AG09319 (cell line): Measurements from ENCODE around the gene CDH4.

Source experiments
- DNase-seq: peaks from one replicate; pipeline ENCODE4 v3.0.0-alpha.2; 2010; ENCODE audit warnings: low read depth; ENCODE audit errors: extremely low read depth
- TF ChIP-seq, protein P1 (sequence below): IDR thresholded peaks from 2 replicates; pipeline ENCODE4 v1.5.1; 2011; ENCODE audit warnings: low read depth, mild to moderate bottlenecking, inconsistent platforms, low read length, moderate library complexity

Gene CDH4

DNA sequence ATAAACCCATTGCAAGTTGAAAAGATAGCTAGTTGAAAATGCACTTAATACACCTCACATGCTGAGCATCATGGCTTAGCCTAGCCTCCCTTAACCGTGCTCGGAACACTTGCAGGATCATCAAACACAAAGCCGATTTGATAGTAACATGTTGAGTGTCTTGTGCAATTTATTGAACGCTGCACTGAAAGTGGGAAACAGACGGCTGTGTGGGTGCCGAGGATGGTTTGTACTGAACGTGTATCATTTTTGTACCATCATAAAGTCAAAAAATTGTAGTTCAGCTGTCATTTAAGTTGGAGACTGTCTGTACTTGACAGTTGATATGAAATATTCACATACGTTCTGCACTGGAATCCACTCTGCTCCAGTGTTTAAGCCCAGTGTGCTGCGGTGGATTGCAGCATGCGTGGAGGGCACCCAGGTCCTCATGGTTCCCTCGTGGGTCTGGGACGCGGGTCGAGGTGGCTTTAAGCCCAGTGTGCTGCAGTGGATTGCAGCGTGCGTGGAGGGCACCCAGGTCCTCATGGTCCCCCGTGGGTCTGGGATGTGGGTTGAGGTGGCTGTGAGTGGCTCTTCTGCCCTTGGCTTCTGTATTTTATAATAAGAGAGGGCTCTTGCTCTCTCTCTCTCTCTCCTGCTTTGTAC is 77.0 kb downstream of the CDH4 start:
- TF ChIP-seq, protein P1, sequence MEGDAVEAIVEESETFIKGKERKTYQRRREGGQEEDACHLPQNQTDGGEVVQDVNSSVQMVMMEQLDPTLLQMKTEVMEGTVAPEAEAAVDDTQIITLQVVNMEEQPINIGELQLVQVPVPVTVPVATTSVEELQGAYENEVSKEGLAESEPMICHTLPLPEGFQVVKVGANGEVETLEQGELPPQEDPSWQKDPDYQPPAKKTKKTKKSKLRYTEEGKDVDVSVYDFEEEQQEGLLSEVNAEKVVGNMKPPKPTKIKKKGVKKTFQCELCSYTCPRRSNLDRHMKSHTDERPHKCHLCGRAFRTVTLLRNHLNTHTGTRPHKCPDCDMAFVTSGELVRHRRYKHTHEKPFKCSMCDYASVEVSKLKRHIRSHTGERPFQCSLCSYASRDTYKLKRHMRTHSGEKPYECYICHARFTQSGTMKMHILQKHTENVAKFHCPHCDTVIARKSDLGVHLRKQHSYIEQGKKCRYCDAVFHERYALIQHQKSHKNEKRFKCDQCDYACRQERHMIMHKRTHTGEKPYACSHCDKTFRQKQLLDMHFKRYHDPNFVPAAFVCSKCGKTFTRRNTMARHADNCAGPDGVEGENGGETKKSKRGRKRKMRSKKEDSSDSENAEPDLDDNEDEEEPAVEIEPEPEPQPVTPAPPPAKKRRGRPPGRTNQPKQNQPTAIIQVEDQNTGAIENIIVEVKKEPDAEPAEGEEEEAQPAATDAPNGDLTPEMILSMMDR: no peak
- DNase-seq: no peak

DNA sequence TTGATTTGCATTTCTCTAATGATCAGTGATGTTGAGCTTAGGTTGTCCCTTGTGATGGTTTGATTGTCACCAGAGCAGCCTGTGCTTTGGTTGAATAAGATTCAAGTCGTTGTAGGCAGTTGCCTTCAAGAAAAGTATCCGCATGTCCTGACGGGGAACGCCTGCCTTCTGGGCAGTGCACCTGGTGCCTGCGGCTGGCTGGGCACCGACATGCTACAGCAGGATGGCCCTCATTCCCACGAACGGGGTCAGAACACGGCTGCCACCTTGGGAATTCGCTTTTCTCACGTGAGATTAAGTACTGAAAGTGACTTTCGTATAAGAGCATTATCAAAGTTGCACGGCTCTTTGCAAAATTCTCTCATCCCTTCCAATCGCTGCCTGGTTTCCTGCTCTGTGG is 78.4 kb downstream of the CDH4 start:
- DNase-seq: no peak
- TF ChIP-seq, protein P1: no peak

DNA sequence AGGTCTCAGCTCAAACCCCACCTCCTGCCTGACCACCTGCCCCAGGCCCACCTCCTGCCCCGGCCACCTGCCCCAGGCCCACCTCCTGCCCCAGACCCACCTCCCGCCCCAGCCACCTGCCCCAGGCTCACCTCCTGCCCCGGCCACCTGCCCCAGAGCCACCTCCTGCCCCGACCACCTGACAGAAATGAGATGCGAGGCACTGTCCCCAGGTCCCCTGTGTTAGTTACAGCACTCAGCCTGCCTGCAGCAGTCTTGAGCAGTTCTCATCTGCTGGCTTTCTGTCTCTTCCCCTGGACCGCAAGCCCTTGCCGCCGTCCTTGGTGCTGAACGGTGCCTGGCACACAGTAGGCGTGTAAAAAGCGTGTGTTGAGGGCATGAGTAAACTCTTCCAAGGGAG is 79.5 kb downstream of the CDH4 start:
- no peak for DNase-seq
- TF ChIP-seq, protein P1: no peak

DNA sequence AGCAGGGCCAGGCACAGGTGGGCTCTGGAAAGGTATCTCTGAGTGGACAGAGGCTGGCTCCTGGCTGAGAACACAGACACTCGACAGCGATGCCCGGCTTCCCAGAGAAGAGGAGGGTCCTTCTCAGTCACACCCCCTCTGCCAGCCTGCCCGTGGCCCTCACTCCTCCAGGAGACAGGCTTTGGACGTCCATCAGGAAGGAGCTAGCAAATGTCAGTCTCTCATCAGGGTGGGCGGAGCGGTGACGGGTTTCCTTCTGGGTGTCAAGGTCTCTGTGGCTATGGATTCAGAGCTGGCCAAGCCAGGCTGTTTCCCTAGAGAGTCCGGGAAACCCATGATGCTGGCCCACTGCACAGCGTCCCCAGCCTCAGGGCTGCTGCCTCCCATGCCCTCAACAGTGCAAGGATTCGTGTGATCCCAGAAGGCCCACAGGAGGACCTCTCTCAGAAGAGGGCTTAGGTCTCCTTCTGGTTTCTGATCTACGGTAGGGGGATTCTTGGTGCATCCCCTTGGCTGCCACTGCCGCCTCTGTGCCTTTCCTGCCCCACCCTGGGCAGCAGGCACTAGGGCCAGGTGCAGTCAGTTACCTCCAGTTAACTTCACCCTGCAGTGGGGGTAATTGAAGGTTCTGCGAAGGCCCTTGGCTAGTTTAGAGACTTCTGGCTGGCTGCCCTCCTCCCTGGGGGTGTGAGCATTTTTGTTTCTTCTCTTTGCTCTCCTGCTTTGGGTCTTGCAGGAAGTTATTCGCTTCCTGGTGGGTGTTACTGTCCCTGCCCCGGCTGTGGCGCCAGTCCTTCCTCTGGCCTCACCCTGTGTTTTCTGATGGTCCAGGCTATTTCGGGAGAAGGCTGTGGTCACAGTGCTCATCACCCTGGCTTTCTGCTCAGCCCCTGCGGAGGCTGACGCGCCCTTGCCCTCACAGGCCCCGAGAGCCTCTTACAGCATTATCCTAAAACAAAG is 80.2 kb downstream of the CDH4 start:
- TF ChIP-seq, protein P1: no peak
- DNase-seq: no peak

DNA sequence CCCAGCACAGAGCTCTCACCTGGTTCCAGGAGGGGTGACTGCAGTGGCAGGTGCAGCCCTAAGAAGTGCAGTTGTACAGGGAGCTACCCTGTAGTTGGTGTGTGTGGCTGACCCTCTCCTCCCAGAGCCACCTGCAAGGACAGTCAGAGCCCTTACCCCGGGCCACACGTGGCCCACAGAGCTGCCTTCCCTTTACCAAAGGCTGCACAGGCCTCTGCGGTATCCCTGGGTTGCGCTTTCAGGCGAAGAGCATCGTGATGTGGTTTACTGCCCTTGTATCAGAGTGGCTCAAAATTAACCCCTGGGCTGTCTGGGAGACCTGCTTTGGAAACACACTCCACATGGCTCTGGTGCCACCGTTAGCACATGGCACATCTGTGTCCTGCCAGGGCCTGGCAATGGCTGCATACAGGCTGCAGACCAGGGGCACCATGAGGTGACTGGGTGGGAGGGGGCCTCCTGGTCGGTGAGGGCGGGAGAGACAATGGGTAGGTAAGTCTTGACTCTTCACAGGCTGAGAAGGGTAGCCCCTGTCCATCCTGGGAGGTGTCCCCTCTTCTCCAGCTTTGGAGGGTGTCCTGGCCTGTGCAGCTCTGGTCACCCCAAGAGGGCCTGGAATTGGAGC is 81.5 kb downstream of the CDH4 start:
- DNase-seq: no peak
- TF ChIP-seq, protein P1: no peak

DNA sequence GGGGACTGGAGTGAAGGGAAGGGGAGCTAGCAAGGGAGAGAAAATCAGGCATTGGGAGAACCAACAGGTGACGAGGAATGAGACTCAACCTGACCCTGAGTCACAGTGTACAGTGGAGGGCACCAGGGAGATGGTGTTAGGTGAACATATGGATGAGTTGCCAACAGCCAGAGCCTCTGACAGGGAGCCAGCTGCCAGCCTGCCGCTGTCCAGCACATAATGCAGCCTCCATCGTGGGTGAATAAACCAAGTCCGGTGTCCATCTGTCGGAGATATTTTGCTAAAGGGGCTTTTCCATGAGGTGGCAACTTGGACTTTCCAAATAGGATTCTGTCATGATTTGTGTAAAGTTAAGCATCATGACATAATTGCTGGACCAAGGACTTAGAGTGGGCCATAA is 88.1 kb downstream of the CDH4 start:
- no peak for DNase-seq
- TF ChIP-seq, protein P1: no peak

DNA sequence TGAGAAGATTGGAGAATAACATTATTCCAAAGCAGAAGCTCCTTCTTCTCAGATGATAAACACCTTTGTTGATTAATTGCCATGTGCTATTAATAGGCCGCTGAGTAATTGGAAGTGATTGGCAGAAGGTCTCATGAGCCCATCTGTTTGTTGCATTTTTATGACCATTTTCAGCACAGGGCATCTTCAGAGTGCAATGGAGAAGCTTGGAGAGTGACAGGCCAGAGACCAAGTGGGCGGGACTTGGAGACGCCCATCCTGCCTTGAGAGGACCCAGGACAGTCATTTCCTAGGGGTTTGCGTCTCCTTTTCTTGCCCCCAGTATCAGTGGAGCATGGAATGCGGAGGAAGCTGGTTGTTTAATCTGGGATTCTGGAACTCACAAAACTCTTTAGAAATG is 89.5 kb downstream of the CDH4 start:
- TF ChIP-seq, protein P1: no peak
- no peak for DNase-seq
